Heart left ventricle (tissue), 13 donors: Measurements from ENCODE around the gene SLC41A1.

ENCODE experiments used
- POLR2A ChIP-seq, 2 donors: fragments of 450-650 bp; IDR thresholded peaks; one replicate each; pipeline ENCODE4 v1.6.1; 2017; ENCODE audit warnings: antibody characterized with exemption in 2 of 2, mild to moderate bottlenecking in 2 of 2, moderate library complexity in 2 of 2
- TF ChIP-seq, protein P1 (sequence below), 12 donors: fragments of 200-600 bp; sonication (generic) in 4 of 12; IDR thresholded peaks; one replicate each; pipeline versions ENCODE4 v1.5.0 to v1.8.0; 2018 to 2022; ENCODE audit warnings: antibody characterized with exemption in 12 of 12, mild to moderate bottlenecking in 5 of 12
- donor health status: ischemic (EF 13 %, LVEDD 7.1; RV severe dilation, severe dysfunction).
- donor health status: DM: no; HTN: yes; CAD: no.
- donor health status: DM: no; HTN: no; CAD: no.
- donor health status: ischemic (EF 25% LVEDD 6.9; RV normal size, moderate dysfunction).
- donor health status: ischemic (EF 25% LVEDD 5.7; RV mildly dilated, moderate dysfunction).
- donor health status: ischemic (EF 35%, LVEDD 5.7; RV mildly dilated, moderate dysfunction).
- donor health status: nonischemic (EF 11% LVEDD 7.7; RV severe dilation, severe dysfunction).
- donor health status: DM: yes; HTN: yes; CAD: no.
- donor health status: PGD.
- donor health status: ischemic (EF 29% LVEDD 5.4; RV normal size, mild dysfunction).
- donor health status: nonischemic (EF 23%, LVEDD 6.1; RV moderate dilation, normal function).

DNA sequence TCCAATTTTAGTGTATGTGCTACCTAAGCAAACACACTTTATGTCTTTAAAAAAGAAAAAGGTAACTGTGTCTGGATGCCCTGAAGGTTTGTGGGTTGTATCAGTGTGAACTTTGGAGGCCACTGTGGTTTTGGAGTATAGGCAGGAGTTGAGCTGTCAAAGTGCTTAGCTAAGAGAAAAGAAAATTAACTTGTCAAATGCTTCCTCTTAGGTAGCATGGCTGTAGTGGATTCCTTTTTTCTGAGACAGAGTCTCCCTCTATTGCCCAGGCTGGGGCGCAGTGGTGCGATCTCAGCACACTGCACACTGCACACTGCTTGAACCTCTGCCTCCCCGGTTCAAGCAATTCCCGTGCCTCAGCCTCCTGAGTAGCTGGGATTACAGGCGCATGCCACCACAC is 11.2 kb upstream of the SLC41A1 start:
- TF ChIP-seq POLR2A (IDR thresholded peaks at IDR 0.05): no peak
- TF ChIP-seq, protein P1, sequence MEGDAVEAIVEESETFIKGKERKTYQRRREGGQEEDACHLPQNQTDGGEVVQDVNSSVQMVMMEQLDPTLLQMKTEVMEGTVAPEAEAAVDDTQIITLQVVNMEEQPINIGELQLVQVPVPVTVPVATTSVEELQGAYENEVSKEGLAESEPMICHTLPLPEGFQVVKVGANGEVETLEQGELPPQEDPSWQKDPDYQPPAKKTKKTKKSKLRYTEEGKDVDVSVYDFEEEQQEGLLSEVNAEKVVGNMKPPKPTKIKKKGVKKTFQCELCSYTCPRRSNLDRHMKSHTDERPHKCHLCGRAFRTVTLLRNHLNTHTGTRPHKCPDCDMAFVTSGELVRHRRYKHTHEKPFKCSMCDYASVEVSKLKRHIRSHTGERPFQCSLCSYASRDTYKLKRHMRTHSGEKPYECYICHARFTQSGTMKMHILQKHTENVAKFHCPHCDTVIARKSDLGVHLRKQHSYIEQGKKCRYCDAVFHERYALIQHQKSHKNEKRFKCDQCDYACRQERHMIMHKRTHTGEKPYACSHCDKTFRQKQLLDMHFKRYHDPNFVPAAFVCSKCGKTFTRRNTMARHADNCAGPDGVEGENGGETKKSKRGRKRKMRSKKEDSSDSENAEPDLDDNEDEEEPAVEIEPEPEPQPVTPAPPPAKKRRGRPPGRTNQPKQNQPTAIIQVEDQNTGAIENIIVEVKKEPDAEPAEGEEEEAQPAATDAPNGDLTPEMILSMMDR (IDR thresholded peaks at IDR 0.05): no peak
